SK-N-SH treated with all-trans-retinoic acid at 6 μM for 48 hours (cell line): ENCODE measurements around the gene GNG13.
"Not testable (repeated sequence)": the region's sequence is repeated elsewhere in the genome, so short reads cannot be mapped to it uniquely, and the experiment has no call there.

Experiments used
- ATAC-seq: fragments of 200-7000 bp; cut with Tn5 transposase; 3 replicates; pipeline ENCODE4 v1.9.1; 2020; ENCODE audit warnings: mild to moderate bottlenecking, moderate library complexity
- ARNTL ChIP-seq: fragments of 450-650 bp; formaldehyde crosslinking; IDR thresholded peaks from 2 replicates; pipeline ENCODE4 v1.5.0; 2020; ENCODE audit warnings: low read depth, mild to moderate bottlenecking, moderate library complexity, borderline replicate concordance
- BACH2 ChIP-seq: fragments of 250-450 bp; sonication (Bioruptor Pico); IDR thresholded peaks from 2 replicates; pipeline ENCODE4 v1.9.0; 2021; ENCODE audit warnings: mild to moderate bottlenecking, borderline replicate concordance
- CSDC2 ChIP-seq: fragments of 250-450 bp; sonication (Bioruptor Pico); IDR thresholded peaks from 2 replicates; pipeline ENCODE4 v1.5.0; 2020; ENCODE audit warnings: mild to moderate bottlenecking, moderate library complexity
- CSRNP3 ChIP-seq: fragments of 250-450 bp; sonication (Bioruptor Pico); IDR thresholded peaks from 2 replicates; pipeline ENCODE4 v1.5.1; 2021; ENCODE audit warnings: mild to moderate bottlenecking, moderate library complexity
- ESRRG ChIP-seq: fragments of 250-450 bp; sonication (Bioruptor Pico); IDR thresholded peaks from 2 replicates; pipeline ENCODE4 v1.6.1; 2021; ENCODE audit warnings: mild to moderate bottlenecking
- GLIS3 ChIP-seq: fragments of 250-450 bp; sonication (Bioruptor Pico); IDR thresholded peaks from 2 replicates; pipeline ENCODE4 v1.5.0; 2020; ENCODE audit warnings: mild to moderate bottlenecking, moderate library complexity
- ISL1 ChIP-seq: fragments of 250-450 bp; sonication (Bioruptor Pico); IDR thresholded peaks from 2 replicates; pipeline ENCODE4 v2.1.2; 2022; ENCODE audit warnings: mild to moderate bottlenecking, moderate library complexity
- OSR1 ChIP-seq: fragments of 250-450 bp; sonication (Bioruptor Pico); IDR thresholded peaks from 2 replicates; pipeline ENCODE4 v1.8.0; 2022; ENCODE audit warnings: moderate library complexity, mild to moderate bottlenecking, inconsistent platforms
- PATZ1 ChIP-seq: fragments of 250-450 bp; sonication (Bioruptor Pico); IDR thresholded peaks from 2 replicates; pipeline ENCODE4 v1.8.0; 2020; ENCODE audit warnings: mild to moderate bottlenecking, moderate library complexity, borderline replicate concordance
- POU6F1 ChIP-seq: fragments of 250-450 bp; sonication (Bioruptor Pico); IDR thresholded peaks from 2 replicates; pipeline ENCODE4 v1.8.0; 2021; ENCODE audit warnings: low read depth, mild to moderate bottlenecking, moderate library complexity, borderline replicate concordance
- PPARA ChIP-seq: fragments of 250-450 bp; sonication (Bioruptor Pico); IDR thresholded peaks from 2 replicates; pipeline ENCODE4 v1.5.0; 2020; ENCODE audit warnings: mild to moderate bottlenecking, borderline replicate concordance
- RARB ChIP-seq: fragments of 250-450 bp; sonication (Bioruptor Pico); IDR thresholded peaks from 2 replicates; pipeline ENCODE4 v1.8.0; 2021; ENCODE audit warnings: mild to moderate bottlenecking, moderate library complexity
- SNAI2 ChIP-seq: fragments of 250-450 bp; sonication (Bioruptor Pico); IDR thresholded peaks from 2 replicates; pipeline ENCODE4 v1.5.0; 2020; ENCODE audit warnings: mild to moderate bottlenecking, moderate library complexity
- TCF4 ChIP-seq: fragments of 250-450 bp; sonication (Bioruptor Pico); IDR thresholded peaks from 2 replicates; pipeline ENCODE4 v1.8.0; 2021; ENCODE audit warnings: mild to moderate bottlenecking, moderate library complexity, borderline replicate concordance
- TOX ChIP-seq: fragments of 250-450 bp; sonication (Bioruptor Pico); IDR thresholded peaks from 2 replicates; pipeline ENCODE4 v1.8.0; 2021; ENCODE audit warnings: mild to moderate bottlenecking, moderate library complexity, borderline replicate concordance
- ZC3H10 ChIP-seq: fragments of 250-450 bp; sonication (Bioruptor Pico); IDR thresholded peaks from 2 replicates; pipeline ENCODE4 v1.5.1; 2021; ENCODE audit warnings: mild to moderate bottlenecking, moderate library complexity
- ZFP3 ChIP-seq: fragments of 250-450 bp; sonication (Bioruptor Pico); IDR thresholded peaks from 2 replicates; pipeline ENCODE4 v1.5.0; 2020; ENCODE audit warnings: mild to moderate bottlenecking, moderate library complexity
- ZFP30 ChIP-seq: fragments of 450-650 bp; formaldehyde crosslinking; IDR thresholded peaks from 2 replicates; pipeline ENCODE4 v1.5.0; 2022; ENCODE audit warnings: mild to moderate bottlenecking, moderate library complexity
- ZNF565 ChIP-seq: fragments of 450-650 bp; formaldehyde crosslinking; conservative IDR thresholded peaks from 2 replicates; pipeline ENCODE4 v1.5.0; 2020; ENCODE audit warnings: low read depth, mild to moderate bottlenecking, moderate library complexity
- ZNF70 ChIP-seq: fragments of 450-650 bp; formaldehyde crosslinking; IDR thresholded peaks from 2 replicates; pipeline ENCODE4 v1.5.0; 2020; ENCODE audit warnings: mild to moderate bottlenecking, moderate library complexity
- ZNF8 ChIP-seq: fragments of 450-650 bp; formaldehyde crosslinking; IDR thresholded peaks from 2 replicates; pipeline ENCODE4 v1.5.0; 2020; ENCODE audit warnings: mild to moderate bottlenecking, moderate library complexity
- TF ChIP-seq, protein P1 (sequence below): fragments of 250-450 bp; sonication (Bioruptor Pico); IDR thresholded peaks from 2 replicates; pipeline ENCODE4 v1.5.1; 2020; ENCODE audit warnings: low read depth, mild to moderate bottlenecking, moderate library complexity

GNG13 gene

GRCh38 chr16:839643-840408 lies 39.3 kb upstream of the GNG13 start:
- no peak; the same call in 2 of the 3 replicates for ATAC-seq
- no peak for TF ChIP-seq TOX (CRISPR knock-in tag)

- no peak for ATAC-seq
- TF ChIP-seq, protein P1, sequence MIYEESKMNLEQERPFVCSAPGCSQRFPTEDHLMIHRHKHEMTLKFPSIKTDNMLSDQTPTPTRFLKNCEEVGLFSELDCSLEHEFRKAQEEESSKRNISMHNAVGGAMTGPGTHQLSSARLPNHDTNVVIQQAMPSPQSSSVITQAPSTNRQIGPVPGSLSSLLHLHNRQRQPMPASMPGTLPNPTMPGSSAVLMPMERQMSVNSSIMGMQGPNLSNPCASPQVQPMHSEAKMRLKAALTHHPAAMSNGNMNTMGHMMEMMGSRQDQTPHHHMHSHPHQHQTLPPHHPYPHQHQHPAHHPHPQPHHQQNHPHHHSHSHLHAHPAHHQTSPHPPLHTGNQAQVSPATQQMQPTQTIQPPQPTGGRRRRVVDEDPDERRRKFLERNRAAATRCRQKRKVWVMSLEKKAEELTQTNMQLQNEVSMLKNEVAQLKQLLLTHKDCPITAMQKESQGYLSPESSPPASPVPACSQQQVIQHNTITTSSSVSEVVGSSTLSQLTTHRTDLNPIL, result no peak
- TF ChIP-seq ARNTL (no peak), PATZ1 (CRISPR knock-in tag) (no peak), CSDC2 (CRISPR knock-in tag) (no peak), RARB (no peak), POU6F1 (CRISPR knock-in tag) (no peak), OSR1 (CRISPR knock-in tag) (no peak), ZC3H10 (CRISPR knock-in tag) (no peak)
- TF ChIP-seq, all 23 proteins: peak for 0
These were observed 38.2 kb upstream of the GNG13 start for GRCh38 chr16:838741-839140.

GRCh38 chr16:836822-837221 lies 36.3 kb upstream of the GNG13 start:
- not testable (repeated sequence) for ATAC-seq

- no peak for TF ChIP-seq GLIS3 (CRISPR knock-in tag)
- TF ChIP-seq, all 23 proteins: peak for 0
- ATAC-seq, result no peak
These were observed 35.7 kb upstream of the GNG13 start for GRCh38 chr16:836221-836620.

DNA sequence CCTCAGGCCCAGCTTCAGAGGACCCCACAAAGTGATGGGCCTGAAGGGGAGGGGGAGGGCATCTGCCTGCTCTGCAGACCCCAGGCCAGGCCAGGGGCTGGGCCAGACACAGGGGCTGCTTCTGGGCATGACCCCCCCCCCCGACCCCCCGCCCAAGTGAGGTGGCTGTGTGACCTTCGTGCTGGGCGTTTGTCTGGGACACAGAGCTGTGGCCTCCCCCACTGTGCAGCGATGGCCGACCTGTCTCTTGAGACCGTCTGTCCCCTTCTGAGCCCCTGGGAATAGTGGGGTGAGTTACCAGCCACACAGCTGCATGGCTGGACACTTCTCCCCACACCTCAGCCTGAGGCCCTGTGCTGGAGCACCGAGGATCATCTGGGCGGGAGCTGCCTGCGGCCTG lies 34.8 kb upstream of the GNG13 start:
- TF ChIP-seq TCF4, result no peak
- TF ChIP-seq TOX (CRISPR knock-in tag), result no peak
- no peak for TF ChIP-seq PPARA (CRISPR knock-in tag)
- no peak for TF ChIP-seq RARB
- no peak for TF ChIP-seq GLIS3 (CRISPR knock-in tag)
- no peak for TF ChIP-seq ISL1 (CRISPR knock-in tag)
- TF ChIP-seq ESRRG (CRISPR knock-in tag), result no peak
- TF ChIP-seq, all 23 proteins: peak for 0
- ATAC-seq, result no peak

GRCh38 chr16:833411-833810 lies 32.9 kb upstream of the GNG13 start:
- no peak for ATAC-seq

More at GRCh38 chr16:833411-833810, 32.9 kb upstream of the GNG13 start:
- TF ChIP-seq PATZ1 (CRISPR knock-in tag), result no peak
- TF ChIP-seq ISL1 (CRISPR knock-in tag), result no peak
- no peak for TF ChIP-seq TCF4
- TF ChIP-seq ZNF565 (CRISPR knock-in tag), result no peak
- TF ChIP-seq PPARA (CRISPR knock-in tag), result no peak
- TF ChIP-seq ZFP30 (CRISPR knock-in tag), result no peak
- no peak for TF ChIP-seq ZFP3 (CRISPR knock-in tag)
- TF ChIP-seq TOX (CRISPR knock-in tag), result no peak
- TF ChIP-seq ZNF70 (CRISPR knock-in tag), result no peak
- TF ChIP-seq POU6F1 (CRISPR knock-in tag), result no peak
- TF ChIP-seq GLIS3 (CRISPR knock-in tag), result no peak
- no peak for TF ChIP-seq SNAI2 (CRISPR knock-in tag)
- no peak for TF ChIP-seq CSRNP3
- TF ChIP-seq ZC3H10 (CRISPR knock-in tag), result no peak
- no peak for TF ChIP-seq ZNF8 (CRISPR knock-in tag)
- no peak for TF ChIP-seq BACH2
- no peak for TF ChIP-seq ARNTL
- TF ChIP-seq, all 23 proteins: peak for 0
